Subcutaneous abdominal adipose tissue (tissue), 5 donors: ENCODE measurements around the gene TARBP2.

Experiments
- H3K27ac ChIP-seq: one replicate; pipeline ENCODE4 v1.7.0; 2013; ENCODE audit warnings: low read depth, mild to moderate bottlenecking, inconsistent platforms, low read length, moderate library complexity
- H3K27me3 ChIP-seq, 5 donors: one replicate each; pipeline ENCODE4 v1.7.0; 2013; ENCODE audit warnings: low read length in 5 of 5, inconsistent platforms in 1 of 5; ENCODE audit not compliant: control insufficient read depth in 5 of 5, insufficient read depth in 4 of 5
- H3K36me3 ChIP-seq, 5 donors: one replicate each; pipeline ENCODE4 v1.7.0; 2013; ENCODE audit warnings: low read length in 5 of 5; ENCODE audit not compliant: control insufficient read depth in 5 of 5, insufficient read depth in 5 of 5
- H3K4me1 ChIP-seq, 5 donors: one replicate each; pipeline ENCODE4 v1.7.0; 2013; ENCODE audit warnings: low read length in 5 of 5, mild to moderate bottlenecking in 3 of 5, moderate library complexity in 1 of 5; ENCODE audit not compliant: control insufficient read depth in 5 of 5, insufficient read depth in 5 of 5
- H3K4me3 ChIP-seq, 5 donors: one replicate each; pipeline ENCODE4 v1.7.0; 2013; ENCODE audit warnings: low read length in 5 of 5, low read depth in 1 of 5
- H3K9ac ChIP-seq, 5 donors: one replicate each; pipeline ENCODE4 v1.7.0; 2013; ENCODE audit warnings: low read length in 5 of 5, mild to moderate bottlenecking in 4 of 5, moderate library complexity in 3 of 5
- H3K9me3 ChIP-seq, 5 donors: one replicate each; pipeline ENCODE4 v1.7.0; 2013; ENCODE audit warnings: low read length in 5 of 5; ENCODE audit not compliant: control insufficient read depth in 5 of 5
- donor health status: healthy.
- donor health status: healthy.
- donor health status: healthy.
- donor health status: healthy.
- donor health status: healthy.

Gene TARBP2

DNA sequence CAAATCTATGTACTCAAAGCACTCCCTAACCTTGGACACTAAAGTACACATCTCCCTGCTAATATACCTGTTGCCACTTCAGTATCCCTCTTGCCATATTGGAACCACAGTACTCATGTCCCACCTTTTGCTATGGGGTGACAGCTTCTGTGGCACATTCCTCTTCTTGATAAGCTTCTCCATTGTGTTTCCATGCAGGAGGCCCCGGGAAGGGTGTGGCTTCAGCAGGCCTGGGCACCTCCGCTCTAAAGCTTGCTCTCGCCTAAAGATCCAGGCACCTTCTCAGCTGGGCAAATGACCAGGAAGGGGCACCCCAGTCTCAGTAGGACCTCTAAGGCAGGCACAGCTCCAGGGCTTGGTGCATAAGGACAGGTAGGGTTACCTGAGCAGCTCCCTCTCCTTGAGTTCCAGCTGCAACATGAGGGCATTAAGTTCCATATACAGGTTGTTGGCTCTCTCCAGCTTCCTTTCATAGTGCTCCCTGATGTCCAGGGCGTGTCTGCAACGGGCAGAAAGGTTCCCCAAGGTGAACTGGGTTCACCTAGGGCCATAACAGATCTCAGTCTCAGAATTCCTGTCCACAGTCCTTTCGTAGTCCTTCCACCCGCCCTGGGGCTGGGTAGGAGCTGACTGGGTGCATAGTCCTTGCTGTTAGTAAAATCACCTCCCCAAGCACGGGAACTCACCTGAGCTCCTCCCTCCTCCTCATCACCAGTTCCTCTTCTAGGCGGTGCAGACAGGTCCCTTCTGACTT is 17.7 kb upstream of the TARBP2 start:
- H3K27ac ChIP-seq, result no peak overlapping the region
- H3K27me3 ChIP-seq, result no peaks in the 10 kb centered on the region
- no peak overlapping the region for H3K4me3 ChIP-seq
- H3K36me3 ChIP-seq, result peaks cover 14 to 92% (median 81%) of the 10 kb centered on the region in 5 donors
- H3K4me1 ChIP-seq, result no peaks in the 10 kb centered on the region
- H3K9me3 ChIP-seq, result no peaks in the 10 kb centered on the region
- H3K9ac ChIP-seq, result no peak overlapping the region

DNA sequence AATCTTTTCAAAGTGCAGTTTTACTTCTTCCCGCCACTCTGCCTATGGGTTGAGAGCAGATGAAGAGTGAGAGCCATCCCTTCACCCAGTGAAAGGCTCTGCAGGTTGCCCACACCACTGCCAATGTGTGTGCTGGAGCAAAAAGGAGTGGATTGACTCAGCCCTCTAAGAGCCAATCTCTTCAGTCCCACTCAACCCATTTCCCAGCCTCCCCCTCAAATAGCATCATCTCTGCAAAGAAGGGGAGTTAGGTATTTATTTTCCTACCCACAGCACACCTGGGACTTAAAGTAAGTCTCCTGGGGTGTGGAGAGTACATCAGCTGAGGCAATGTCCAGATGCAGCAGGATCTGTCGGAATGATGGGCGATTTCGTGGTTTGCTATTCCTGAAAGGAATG is 17.1 kb upstream of the TARBP2 start:
- Histone ChIP-seq H3K9me3 (no peaks in the 10 kb centered on the region), H3K4me1 (no peaks in the 10 kb centered on the region), H3K9ac (no peak overlapping the region), H3K4me3 (no peak overlapping the region), H3K27me3 (no peaks in the 10 kb centered on the region), H3K27ac (no peak overlapping the region), H3K36me3 (peaks cover 11 to 86% (median 75%) of the 10 kb centered on the region in 5 donors)

DNA sequence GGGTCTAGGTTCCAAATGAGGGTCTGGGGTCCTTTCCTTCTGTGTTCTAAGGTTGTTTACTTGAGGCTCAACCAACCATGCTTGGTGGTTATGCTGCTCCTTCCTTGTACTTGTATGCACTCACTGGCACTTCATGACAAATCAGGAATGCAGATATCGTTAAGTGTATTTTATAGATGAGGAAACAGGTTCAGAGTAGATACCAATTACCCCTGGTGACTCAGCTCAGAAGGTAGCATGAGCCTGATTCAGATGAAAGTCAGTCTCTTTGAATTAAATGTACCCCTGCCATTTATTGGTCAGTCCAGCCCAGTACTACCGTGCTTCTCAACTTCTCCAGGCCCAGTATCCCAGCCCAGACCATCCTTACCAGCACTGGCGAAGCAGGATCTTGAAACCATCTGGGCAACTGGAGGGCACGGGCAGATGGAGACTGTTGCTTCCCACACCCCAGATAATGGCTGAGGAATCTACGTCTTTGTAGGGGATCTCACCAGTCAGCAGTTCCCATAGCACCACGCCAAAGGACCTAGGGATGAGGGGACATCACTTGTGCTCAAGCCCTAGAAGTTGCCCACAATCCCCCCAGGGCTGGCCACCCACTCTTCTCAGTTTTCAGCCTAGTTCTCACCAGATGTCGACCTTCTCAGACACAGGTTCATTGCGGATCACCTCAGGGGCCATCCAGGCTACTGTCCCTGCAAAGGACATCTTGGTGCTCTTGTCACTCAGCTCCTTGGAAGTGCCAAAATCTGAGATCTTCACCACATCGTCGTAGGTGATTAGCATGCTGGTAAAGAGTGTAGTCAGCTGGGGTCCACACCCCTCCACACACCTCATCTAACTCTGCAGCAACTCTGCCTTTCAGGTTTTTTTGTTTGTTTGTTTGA is 16.2 kb upstream of the TARBP2 start:
- Histone ChIP-seq H3K9ac (no peak overlapping the region), H3K27ac (no peak overlapping the region), H3K9me3 (no peaks in the 10 kb centered on the region), H3K27me3 (no peaks in the 10 kb centered on the region), H3K36me3 (peaks cover 4 to 77% (median 67%) of the 10 kb centered on the region in 5 donors), H3K4me1 (no peaks in the 10 kb centered on the region), H3K4me3 (no peak overlapping the region)

DNA sequence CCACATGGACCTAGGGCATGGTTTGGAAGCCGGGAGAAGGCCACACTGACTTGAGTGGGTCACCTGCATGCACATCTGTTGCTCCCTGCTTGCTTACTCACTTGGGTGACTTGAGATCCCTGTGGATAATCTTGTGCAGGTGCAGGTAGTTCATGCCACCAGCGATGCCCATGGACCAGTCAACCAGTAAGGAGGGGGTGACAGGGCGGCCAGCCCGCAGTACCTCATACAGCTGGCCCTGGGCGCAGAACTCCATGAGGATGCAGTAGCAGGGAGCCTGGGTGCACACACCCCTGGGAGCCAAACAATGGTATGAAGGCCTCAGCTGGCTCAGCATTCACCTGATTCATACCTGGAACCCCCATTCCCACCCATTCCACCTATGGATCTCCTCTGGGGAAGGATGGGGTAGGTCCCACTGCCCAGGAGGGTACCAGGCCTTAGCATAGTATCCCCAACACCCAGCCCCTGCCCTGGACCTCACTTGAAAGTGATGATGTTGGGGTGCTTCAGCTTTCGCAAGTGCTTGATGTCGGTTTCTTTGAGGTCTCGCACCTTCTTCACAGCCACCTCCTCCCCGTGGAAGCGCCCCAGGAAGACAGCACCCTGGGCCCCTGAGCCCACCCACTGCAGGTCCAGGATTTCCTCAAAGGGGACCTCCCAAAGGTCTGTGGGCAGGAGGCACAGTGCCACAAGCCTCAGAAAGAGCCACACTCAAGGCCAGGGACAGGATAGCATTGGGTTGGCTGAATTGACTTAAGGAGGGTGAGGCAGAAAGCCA is 14.9 kb upstream of the TARBP2 start:
- Histone ChIP-seq H3K4me3 (no peak overlapping the region), H3K4me1 (no peaks in the 10 kb centered on the region), H3K9me3 (no peaks in the 10 kb centered on the region), H3K27ac (no peak overlapping the region), H3K36me3 (peaks cover 0 to 68% (median 58%) of the 10 kb centered on the region in 5 donors), H3K27me3 (no peaks in the 10 kb centered on the region), H3K9ac (no peak overlapping the region)

DNA sequence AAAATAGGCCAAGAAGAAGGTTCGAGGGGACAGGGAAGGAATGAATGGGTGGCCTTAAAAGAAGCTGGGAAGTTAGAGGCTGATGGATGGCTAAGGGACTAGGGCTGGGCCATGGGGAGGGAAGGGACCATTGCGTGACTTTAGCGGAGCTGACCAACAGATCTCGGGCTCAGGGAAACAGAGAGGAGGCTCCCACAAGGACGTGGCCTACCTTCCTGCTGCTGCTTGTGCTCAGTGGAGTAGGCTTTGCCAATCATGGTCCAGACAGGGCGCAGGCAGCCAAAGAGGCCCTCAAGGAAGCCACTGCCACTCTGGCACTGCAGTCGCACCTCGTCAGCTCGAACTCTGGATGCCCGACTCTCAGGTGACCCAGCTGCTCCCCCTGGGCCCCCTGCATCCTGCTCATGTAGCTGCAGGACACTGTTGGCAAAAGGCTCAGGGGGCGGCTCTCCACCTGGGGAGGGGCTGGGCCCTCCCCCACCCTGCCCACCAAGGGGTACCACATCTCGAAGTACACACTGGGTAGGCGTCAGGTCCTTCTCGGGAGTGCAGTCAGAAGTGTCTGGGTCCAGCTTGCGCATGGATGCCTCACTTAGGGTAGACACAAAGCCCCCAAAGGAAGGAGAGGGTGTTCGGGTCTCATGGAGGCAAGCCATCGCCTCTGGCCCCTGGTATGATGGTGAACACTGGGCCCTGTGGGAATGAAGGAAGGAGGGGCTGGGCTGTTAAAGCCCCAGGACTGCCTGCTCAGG is 14.2 kb upstream of the TARBP2 start:
- Histone ChIP-seq H3K4me1 (peaks cover 0 to 1% (median under 1%) of the 10 kb centered on the region in 5 donors), H3K4me3 (no peak overlapping the region), H3K36me3 (peaks cover 0 to 61% (median 53%) of the 10 kb centered on the region in 5 donors), H3K27me3 (no peaks in the 10 kb centered on the region), H3K27ac (no peak overlapping the region), H3K9ac (no peak overlapping the region), H3K9me3 (no peaks in the 10 kb centered on the region)

DNA sequence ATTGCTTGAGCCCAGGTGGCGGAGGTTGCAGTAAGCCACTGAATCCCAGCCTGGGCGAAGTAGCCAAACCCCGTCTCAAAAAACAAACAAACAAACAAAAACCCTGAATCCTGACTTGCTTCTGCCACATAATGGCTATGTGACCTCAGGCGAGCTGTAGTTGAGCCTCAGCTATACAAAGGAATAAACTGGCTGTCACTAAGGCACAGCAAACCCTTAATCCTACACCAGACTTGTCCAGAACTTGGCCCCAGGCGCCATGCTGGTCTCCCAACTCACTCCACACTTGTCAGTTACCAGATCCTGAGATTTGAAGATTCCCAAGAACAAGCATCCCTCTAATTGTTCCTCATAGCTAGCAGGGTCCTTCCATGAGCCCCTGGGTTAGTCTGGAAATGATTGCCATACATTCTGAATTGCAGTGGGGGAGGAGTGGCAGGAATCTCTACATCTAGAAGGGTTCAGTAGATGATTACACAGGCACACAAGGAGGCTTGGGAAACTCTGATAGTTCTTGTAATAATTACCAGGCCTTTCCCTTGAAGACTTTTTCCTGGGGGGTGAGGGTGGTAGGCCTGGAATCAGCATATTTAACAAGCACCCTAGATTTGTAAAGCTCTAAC is 11.7 kb upstream of the TARBP2 start:
- Histone ChIP-seq H3K27ac (no peak overlapping the region), H3K36me3 (peaks cover 0 to 36% (median 29%) of the 10 kb centered on the region in 5 donors), H3K9ac (no peak overlapping the region), H3K4me3 (no peak overlapping the region), H3K4me1 (peaks cover 4 to 19% (median 16%) of the 10 kb centered on the region in 5 donors), H3K27me3 (no peaks in the 10 kb centered on the region), H3K9me3 (no peaks in the 10 kb centered on the region)

DNA sequence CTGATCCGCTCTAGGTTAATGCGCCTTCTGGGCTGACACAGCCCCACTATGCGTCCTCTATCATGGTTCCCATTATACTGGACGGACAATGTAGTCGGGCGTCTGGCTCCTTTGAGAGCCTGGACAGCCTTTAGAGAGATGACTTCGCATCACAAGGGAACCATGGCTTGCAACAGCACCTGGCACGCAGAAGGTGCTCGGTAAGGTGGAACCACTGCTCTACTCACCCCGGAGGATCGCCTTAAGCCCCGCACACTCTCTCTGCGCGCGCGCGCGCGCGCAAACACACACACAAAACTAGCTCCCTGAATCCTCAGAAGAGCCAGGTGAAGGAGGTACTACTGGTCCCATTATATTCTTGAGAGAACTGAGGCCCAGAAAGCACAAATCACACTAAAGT is 8.9 kb upstream of the TARBP2 start:
- peaks cover 4 to 30% (median 22%) of the 10 kb centered on the region in 5 donors for H3K4me1 ChIP-seq
- no peak overlapping the region for H3K27ac ChIP-seq
- H3K9me3 ChIP-seq, result no peaks in the 10 kb centered on the region
- no peaks in the 10 kb centered on the region for H3K27me3 ChIP-seq
- H3K4me3 ChIP-seq, result peak overlapping the region; percentile 34 to 66 (median 55)
- peak overlapping the region in 3 of 5 donors; percentile 10 to 59 (median 31) for H3K9ac ChIP-seq
- H3K36me3 ChIP-seq, result peaks cover 0 to 8% (median 6%) of the 10 kb centered on the region in 5 donors

DNA sequence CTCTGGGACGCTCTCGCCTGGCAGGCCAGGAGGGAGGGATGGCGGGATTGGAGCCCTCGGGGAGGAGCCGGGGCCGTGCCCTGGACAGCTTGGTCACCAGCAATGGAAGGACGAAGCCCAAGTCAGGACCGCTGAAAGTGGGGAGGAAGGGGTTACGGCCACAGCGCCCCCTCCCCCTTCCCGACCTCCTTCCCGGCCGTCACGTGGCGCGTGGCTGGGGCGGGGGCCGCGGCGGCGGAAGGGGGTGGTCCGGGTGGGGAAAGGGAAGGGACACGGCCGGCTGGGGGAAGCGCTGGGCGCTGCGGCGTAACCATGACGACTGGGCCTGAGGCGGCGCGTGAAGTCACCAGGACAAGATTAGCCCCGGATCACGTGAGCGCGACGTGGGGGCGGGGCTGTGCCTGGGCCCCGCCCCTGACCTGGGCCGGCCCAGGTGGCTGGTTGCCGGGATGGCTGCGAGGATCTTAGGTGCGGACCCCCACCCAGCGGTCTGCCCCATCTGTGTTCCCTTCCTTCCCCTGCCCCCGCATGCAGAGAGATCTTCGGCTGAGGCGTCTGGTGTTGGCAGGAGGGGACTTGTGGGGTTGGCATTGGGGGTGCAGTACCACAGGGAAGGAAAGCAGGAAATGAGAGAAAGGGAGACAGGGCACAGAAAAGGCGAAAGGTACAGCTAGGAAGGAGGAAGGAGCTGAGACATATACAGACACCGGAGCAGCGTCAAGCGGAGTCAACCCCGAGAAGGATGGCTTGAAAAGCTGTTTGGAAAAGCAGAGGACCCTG is 8.1 kb upstream of the TARBP2 start:
- Histone ChIP-seq H3K27ac (peak overlapping the region; percentile 52), H3K9me3 (no peaks in the 10 kb centered on the region), H3K36me3 (peaks cover 0 to 1% (median 0%) of the 10 kb centered on the region in 5 donors), H3K27me3 (no peaks in the 10 kb centered on the region), H3K4me3 (peak overlapping the region; percentile 44 to 74 (median 64)), H3K9ac (peak overlapping the region in 2 of 5 donors; percentile 59 to 68), H3K4me1 (peaks cover 4 to 30% (median 22%) of the 10 kb centered on the region in 5 donors)
